GM21717 (cell line): ENCODE data around the gene UGT1A3.

Source experiments
- ATAC-seq: cut with Tn5 transposase; IDR thresholded peaks from one replicate; pipeline ENCODE4 v1.9.1; 2021; ENCODE audit warnings: mild to moderate bottlenecking, moderate library complexity; ENCODE audit not compliant: unreplicated experiment

The UGT1A3 gene

GRCh38 chr2:233793465-233794127 lies 64.8 kb downstream of the UGT1A3 start:
- ATAC-seq, result no peak

- no peak for ATAC-seq
These were observed 65.4 kb downstream of the UGT1A3 start for GRCh38 chr2:233794128-233794658.

- no peak for ATAC-seq
These were observed 66.9 kb downstream of the UGT1A3 start for GRCh38 chr2:233795735-233796171.

GRCh38 chr2:233796254-233796653 lies 67.4 kb downstream of the UGT1A3 start:
- no peak for ATAC-seq

GRCh38 chr2:233798335-233799086 lies 69.7 kb downstream of the UGT1A3 start:
- no peak for ATAC-seq

GRCh38 chr2:233799087-233799665 lies 70.3 kb downstream of the UGT1A3 start:
- ATAC-seq, result no peak

- ATAC-seq, result no peak
These were observed 70.9 kb downstream of the UGT1A3 start for GRCh38 chr2:233799716-233800115.

GRCh38 chr2:233800208-233800607 lies 71.4 kb downstream of the UGT1A3 start:
- ATAC-seq, result no peak

- no peak for ATAC-seq
These were observed 72.7 kb downstream of the UGT1A3 start for GRCh38 chr2:233801357-233802131.

- no peak for ATAC-seq
These were observed 73.4 kb downstream of the UGT1A3 start for GRCh38 chr2:233802132-233802815.

GRCh38 chr2:233803292-233803911 lies 74.6 kb downstream of the UGT1A3 start:
- no peak for ATAC-seq

- no peak for ATAC-seq
These were observed 75.2 kb downstream of the UGT1A3 start for GRCh38 chr2:233803994-233804393.

- no peak for ATAC-seq
These were observed 78.5 kb downstream of the UGT1A3 start for GRCh38 chr2:233807215-233807865.

GRCh38 chr2:233807966-233808935 lies 79.4 kb downstream of the UGT1A3 start:
- no peak for ATAC-seq

GRCh38 chr2:233810385-233810784 lies 81.5 kb downstream of the UGT1A3 start:
- no peak for ATAC-seq

- no peak for ATAC-seq
These were observed 82.2 kb downstream of the UGT1A3 start for GRCh38 chr2:233811087-233811486.

- no peak for ATAC-seq
These were observed 82.9 kb downstream of the UGT1A3 start for GRCh38 chr2:233811732-233812131.
